ENCODE measurements around the gene ADGRD1.

GRCh38 chr12:131072451-131073230 is 118.9 kb downstream of the ADGRD1 start:
- TF ChIP-seq ATF3 (CRISPR knock-in tag; conservative IDR thresholded peaks at IDR 0.05) (no peak), ZNF512 (CRISPR knock-in tag; IDR thresholded peaks at IDR 0.05; ENCODE audit: borderline replicate concordance) (no peak), CTCF (IDR thresholded peaks at IDR 0.05) (no peak), TCF7 (CRISPR knock-in tag; IDR thresholded peaks at IDR 0.05; ENCODE audit: low read depth) (no peak), ZNF232 (CRISPR knock-in tag; IDR thresholded peaks at IDR 0.05) (no peak), RORB (CRISPR knock-in tag; IDR thresholded peaks at IDR 0.05) (no peak), HMGXB4 (CRISPR knock-in tag; IDR thresholded peaks at IDR 0.05) (no peak), NR2C2 (CRISPR knock-in tag; IDR thresholded peaks at IDR 0.05) (no peak), PRRX2 (CRISPR knock-in tag; IDR thresholded peaks at IDR 0.05) (no peak)

All from WTC11 (cell line).